Stimulated activated naive CD8-positive, alpha-beta T cell treated with anti-CD3 and anti-CD28 coated beads, Interleukin-15, Interleukin-2, amounts not matched to agents 100 U/mL and 50 U/mL, for 24 hours (primary cell): Measurements from ENCODE around the gene ZBTB25.
"Not testable (repeated sequence)": the region's sequence is repeated elsewhere in the genome, so short reads cannot be mapped to it uniquely, and the experiment has no call there.

Experiments used
- ATAC-seq: fragments of 150-1000 bp; cut with Tn5 transposase; one replicate; pipeline ENCODE4 v1.10.0; 2021
- DNase-seq: peaks from one replicate; pipeline ENCODE4 v3.0.0; 2021

The ZBTB25 gene, protein sequence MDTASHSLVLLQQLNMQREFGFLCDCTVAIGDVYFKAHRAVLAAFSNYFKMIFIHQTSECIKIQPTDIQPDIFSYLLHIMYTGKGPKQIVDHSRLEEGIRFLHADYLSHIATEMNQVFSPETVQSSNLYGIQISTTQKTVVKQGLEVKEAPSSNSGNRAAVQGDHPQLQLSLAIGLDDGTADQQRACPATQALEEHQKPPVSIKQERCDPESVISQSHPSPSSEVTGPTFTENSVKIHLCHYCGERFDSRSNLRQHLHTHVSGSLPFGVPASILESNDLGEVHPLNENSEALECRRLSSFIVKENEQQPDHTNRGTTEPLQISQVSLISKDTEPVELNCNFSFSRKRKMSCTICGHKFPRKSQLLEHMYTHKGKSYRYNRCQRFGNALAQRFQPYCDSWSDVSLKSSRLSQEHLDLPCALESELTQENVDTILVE

DNA sequence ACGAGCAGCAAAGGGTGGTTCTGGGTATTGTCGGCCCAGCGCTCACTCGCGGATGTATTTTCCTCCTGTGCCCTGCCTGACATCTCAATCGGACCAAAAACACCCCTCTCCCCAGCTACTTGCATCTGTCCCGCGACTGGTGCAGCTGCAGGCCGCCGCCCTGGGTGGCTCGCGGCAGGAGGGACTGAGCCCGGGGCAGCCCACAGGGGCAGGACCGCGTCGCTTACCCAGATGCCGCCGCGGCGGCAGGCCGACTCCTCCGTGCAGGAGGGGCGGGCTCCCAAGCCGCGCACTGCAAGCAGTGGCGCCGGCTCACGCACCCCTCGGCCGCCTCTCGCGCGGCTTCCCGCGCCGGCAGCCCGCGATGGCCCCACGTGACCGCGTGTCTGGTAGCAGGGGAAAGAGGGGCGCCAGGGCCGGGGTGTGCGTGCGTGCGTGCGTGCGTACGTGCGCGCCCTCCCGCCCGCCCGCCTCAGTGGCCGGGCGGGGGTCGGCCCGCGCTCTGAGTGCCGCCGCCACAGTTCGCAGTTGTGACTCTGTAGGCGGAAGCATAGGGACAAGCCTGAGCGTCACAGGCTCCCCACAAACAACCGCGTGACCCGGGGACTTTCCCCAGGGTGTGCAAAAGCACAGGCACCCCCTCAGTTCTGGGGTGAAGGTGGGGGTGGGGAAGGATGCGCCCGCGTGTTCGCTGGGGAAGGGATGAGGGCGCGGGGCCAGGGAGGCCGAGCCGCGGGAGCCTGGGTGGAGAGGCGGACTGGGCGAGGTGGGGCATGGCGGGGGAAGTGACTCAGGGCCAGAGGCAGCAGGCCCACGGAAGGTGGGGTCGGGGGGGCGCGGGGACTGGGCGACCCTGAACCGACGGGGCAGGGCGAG is at the start of gene ZBTB25:
Gene ZBTB25 (minus strand): TSS at position 405 of the 876 bp plus-strand sequence. CDS start 13,305 bp downstream, outside the sequence.
- peak; percentile 93 for DNase-seq
- ATAC-seq, result peak; percentile 73

DNA sequence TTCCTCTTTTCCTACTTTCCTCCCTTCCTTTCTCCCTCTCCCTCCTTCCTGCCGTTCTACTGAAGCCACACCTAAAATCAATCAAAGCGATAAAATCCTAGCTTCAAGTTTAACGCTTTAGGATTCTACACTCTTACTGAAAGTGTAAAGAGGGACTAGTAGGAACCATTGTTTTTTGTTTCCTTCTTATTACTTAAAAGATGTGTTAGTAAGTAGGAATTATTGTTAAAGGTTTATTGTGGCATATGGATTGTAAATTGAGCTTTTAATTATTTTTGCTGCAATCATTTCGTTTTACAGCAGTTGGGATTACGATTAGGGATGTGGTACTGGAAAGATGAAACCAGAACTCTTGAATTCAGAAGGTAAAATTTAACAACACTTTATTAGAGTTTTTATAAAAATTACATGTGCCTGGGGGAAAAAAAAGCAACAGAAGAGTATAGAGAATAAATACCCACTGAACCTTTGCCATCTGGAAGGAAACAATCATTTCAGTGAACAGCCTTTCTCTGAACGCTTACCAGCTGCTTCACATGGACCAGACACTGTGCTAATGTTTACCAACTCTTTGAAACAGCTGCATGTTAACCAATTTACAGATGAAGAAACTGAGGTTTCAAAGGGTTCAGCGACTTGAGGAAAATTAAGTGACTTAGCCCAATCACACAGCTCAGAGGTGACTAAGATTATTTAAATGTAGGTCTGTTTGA is 47.1 kb upstream of the ZBTB25 start:
- no peak for ATAC-seq
- no peak for DNase-seq

DNA sequence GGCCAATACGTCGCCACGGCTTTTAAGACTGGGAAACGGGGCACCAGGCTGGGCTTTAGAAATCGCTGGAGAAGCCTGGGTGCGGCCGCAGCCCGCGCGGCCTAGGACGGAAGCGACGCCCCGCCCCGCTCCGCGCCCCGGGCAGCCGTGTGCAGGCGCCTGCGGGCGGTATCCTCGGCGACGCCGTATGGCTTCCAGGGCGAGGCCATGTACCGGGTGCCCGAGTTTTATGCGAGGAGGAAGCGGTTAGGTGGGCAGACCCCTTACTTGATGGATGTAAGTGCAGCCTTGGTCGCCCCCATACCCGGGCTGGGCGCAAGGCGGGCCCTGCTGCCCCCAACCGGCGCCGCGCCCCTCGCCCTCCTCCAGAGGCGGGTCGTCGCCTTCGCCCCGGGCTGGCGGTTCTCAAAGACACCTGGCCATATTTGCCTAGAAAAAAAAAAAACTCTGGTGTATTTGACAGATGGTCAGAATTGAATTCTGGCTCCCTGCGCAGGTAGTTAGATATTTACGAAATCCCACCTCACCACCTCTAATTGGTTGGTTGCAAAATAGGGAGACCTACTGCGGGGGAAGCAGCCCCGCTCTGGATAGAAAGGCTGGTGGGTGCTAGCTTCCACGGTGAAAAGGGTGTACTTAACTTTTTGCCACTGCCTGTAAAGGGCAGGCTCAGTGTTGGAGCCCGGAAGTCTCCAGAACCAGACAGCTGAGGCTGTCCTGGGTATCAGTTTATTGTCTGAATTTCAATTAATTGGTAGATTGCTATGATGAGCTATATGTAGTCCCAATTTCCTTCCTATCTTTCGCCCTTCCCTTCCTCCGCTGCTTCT is 46.4 kb upstream of the ZBTB25 start, which contains the start of gene PPP1R36:
Gene PPP1R36 (plus strand): TSS at position 171 of the 830 bp plus-strand sequence. CDS start 37 bp downstream, at position 208.
- DNase-seq (peak; percentile 59), ATAC-seq (peak; percentile 89)

DNA sequence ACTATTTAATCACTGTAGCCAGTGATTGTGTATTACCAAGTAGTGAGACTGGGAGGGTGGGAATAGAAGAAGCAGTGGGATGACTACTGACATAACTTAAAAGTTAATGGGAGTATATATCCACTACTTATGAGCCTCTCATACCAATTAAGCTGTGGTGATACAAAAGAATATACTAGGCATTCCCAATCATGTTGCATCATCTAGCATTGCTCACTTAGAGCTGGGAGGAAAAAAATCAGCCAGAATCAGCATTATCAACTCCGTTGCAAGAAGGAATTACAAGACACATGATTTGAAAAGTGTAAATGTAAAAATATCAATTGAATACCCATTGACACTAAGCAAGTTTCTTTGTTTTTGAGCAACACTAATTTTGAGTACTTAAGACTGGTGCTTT is 45.4 kb upstream of the ZBTB25 start:
- no peak for DNase-seq
- ATAC-seq, result no peak

DNA sequence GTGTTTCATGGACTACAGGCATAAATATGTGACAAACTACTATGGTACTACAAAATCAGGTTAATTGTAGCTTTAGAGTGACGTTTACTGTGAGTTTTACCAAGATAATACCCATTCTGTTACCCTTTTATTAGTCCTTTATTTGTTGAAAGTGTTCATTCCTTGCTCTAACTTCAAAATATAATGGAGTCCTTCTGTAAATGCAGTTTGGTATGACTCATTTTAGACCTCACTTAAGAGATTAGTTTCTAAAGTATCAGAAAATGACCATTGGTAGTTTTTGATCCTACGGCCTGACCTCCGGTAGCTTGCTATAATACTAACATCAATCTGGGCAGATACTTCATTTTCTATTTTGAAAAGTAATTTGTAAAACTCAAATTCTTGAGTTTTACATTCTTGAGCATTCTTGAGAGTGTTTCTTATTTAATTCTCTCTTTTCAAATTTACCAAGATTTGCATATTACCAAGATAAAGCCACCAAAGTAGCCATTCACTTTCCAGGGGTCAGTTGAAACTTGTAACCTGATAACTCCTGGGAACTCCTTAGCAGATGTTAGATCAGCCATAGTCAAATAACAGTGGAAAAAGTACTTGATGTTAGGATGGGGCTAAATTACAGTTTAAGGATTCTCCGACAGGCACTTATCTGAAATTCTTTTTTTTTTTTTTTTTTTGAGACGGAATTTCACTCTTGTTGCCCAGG is 41.1 kb upstream of the ZBTB25 start:
- no peak for ATAC-seq

DNA sequence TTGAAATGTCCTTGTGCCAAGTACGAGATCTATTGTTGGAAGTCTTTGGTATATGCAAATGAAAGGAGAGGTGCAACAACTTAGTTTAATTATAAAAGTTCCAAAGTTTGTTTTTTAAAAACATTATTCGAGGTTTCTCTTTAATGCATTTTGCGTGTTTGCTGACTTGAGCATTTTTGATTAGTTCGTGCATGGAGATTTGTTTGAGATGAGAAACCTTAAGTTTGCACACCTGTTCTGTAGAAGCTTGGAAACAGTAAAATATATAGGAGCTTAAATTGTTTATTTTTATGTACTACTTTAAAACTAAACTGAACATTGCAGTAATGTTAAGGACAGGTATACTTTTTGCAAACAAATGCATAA is 39.2 kb upstream of the ZBTB25 start:
- ATAC-seq (no peak), DNase-seq (no peak)

More for the DNA sequence above, 41.1 kb upstream of the ZBTB25 start:
- DNase-seq, result no peak

DNA sequence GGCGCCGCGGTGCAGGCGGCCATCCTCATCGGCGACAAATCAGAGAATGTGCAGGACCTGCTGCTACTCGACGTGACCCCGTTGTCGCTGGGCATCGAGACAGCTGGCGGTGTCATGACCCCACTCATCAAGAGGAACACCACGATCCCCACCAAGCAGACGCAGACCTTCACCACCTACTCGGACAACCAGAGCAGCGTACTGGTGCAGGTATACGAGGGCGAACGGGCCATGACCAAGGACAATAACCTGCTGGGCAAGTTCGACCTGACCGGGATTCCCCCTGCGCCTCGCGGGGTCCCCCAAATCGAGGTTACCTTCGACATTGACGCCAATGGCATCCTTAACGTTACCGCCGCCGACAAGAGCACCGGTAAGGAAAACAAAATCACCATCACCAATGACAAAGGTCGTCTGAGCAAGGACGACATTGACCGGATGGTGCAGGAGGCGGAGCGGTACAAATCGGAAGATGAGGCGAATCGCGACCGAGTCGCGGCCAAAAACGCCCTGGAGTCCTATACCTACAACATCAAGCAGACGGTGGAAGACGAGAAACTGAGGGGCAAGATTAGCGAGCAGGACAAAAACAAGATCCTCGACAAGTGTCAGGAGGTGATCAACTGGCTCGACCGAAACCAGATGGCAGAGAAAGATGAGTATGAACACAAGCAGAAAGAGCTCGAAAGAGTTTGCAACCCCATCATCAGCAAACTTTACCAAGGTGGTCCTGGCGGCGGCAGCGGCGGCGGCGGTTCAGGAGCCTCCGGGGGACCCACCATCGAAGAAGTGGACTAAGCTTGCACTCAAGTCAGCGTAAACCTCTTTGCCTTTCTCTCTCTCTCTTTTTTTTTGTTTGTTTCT is 38.6 kb upstream of the ZBTB25 start:
- ATAC-seq, result no peak
- DNase-seq, result no peak

DNA sequence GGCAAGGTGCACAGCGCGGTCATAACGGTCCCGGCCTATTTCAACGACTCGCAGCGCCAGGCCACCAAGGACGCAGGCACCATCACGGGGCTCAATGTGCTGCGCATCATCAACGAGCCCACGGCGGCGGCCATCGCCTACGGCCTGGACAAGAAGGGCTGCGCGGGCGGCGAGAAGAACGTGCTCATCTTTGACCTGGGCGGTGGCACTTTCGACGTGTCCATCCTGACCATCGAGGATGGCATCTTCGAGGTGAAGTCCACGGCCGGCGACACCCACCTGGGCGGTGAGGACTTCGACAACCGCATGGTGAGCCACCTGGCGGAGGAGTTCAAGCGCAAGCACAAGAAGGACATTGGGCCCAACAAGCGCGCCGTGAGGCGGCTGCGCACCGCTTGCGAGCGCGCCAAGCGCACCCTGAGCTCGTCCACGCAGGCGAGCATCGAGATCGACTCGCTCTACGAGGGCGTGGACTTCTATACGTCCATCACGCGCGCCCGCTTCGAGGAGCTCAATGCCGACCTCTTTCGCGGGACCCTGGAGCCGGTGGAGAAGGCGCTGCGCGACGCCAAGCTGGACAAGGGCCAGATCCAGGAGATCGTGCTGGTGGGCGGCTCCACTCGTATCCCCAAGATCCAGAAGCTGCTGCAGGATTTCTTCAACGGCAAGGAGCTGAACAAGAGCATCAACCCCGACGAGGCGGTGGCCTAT is 37.8 kb upstream of the ZBTB25 start:
- ATAC-seq (no peak), DNase-seq (no peak)

DNA sequence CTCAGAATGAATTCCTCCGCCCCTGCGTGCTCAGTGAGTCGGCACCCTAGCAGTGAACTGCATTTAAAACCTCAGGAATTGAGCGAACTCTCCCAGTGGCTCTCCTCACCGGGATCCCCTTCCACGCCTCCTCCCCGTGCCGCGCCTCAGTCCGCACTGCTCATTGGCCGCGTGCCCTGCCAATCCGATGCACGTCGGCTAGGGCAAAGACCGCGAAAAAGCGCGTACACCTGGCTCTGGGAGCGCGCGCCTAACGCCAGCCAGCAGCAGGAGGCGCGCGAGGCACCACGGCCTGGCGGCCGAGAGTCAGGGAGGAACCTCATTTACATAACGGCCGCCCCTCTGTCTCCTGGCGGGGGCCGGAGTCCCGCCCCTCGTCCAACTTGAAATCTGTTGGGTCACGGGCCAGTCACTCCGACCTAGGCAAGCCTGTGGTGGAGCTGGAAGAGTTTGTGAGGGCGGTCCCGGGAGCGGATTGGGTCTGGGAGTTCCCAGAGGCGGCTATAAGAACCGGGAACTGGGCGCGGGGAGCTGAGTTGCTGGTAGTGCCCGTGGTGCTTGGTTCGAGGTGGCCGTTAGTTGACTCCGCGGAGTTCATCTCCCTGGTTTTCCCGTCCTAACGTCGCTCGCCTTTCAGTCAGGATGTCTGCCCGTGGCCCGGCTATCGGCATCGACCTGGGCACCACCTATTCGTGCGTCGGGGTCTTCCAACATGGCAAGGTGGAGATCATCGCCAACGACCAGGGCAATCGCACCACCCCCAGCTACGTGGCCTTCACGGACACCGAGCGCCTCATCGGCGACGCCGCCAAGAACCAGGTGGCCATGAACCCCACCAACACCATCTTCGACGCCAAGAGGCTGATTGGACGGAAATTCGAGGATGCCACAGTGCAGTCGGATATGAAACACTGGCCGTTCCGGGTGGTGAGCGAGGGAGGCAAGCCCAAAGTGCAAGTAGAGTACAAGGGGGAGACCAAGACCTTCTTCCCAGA is 36.9 kb upstream of the ZBTB25 start, which contains the start of gene HSPA2:
Gene HSPA2 (plus strand): TSS at position 534 of the 995 bp plus-strand sequence. CDS start 109 bp downstream, at position 643.
- DNase-seq (peak; percentile 97), ATAC-seq (peak; percentile 98)

DNA sequence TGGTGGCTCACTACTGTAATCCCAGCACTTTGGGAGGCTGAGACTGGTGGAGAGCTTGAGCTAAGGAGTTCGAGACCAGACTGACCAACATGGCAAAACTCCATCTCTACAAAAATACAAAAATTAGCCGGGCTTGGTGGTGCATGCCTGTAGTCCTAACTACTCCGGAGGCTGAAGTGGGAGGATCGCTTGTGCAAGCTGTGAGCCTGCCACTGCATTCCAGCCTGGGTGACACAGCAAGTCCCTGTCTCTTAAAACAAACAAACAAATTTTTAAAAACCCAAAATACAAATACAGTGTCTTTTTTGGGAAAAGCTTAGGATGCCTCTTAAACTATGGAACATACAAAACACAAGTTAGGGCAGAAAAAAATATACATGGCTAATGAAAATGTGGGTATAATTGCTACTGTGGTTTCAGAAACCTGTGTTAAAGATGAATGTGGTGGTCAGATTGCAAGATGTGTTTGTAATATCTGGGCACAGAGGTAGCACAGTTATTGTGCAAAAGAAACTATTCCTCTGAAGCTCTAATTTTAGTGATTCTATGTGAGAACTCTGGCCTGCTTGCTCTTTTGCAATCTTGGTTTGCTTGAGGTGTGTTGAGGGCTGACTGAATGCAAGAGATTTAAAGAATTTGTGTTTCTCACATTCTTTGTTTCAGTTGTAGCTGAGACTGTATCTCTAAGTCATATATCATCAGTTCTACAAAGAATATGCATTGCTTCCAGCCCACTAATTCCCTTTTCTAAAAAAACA is 33.0 kb upstream of the ZBTB25 start:
- ATAC-seq, result no peak
- DNase-seq, result no peak

DNA sequence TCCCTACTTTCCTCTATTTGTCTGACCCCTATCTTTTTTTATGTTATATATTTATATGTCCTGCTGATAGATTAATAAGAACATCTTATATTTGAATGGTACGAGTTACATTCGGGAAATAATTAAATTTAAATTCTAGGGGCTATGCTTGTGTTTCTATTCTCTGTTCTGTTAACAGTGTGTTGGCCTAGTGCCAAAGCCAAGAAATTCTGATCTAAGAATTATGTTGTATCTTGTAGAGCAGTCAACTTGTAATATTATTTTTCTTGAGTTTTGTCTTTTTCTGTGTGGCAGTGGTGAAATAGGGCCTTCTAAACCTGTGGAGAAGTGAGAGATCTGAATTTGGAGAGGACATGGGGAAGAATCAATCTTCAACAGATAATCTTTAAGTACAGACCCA is 27.9 kb upstream of the ZBTB25 start:
- DNase-seq, result no peak
- ATAC-seq, result no peak

DNA sequence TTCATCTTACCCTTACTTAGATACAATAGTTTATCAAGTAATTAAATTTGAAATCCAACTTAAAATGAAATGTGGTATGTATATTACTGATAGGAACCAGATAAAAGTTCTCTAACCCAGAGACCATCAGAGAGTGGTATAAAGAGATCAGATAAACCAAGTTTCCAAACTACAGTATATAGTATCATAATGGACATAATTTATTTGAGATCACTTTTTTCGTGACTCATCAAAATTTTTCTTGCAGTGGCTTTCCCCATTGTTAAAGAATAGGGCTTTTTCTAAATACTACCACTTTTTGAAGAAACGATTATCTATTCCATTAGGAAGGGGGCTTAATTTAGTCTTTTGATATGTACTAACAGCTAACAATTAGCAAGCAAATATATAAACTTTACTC is 21.7 kb upstream of the ZBTB25 start:
- DNase-seq (no peak), ATAC-seq (no peak)

DNA sequence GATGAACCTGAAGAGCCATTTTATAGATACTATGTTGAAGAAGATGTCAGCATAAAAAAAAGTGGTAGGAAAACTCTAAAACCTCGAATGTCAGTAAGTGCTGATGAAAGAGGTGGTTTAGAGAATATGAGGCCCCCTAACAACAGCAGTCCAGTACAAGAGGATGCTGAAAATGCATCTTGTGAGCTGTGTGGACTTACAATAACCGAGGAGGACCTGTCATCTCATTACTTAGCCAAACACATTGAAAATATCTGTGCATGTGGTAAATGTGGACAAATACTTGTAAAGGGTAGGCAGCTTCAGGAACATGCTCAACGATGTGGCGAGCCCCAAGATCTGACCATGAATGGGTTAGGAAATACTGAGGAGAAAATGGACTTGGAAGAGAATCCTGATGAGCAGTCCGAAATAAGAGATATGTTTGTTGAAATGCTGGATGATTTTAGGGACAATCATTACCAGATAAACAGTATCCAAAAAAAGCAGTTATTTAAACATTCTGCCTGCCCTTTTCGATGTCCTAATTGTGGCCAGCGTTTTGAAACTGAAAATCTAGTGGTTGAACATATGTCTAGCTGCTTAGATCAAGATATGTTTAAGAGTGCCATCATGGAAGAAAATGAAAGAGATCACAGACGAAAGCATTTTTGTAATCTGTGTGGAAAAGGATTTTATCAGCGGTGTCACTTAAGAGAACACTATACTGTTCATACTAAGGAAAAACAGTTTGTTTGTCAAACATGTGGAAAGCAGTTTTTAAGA is 19.1 kb upstream of the ZBTB25 start:
- ATAC-seq, result peak; percentile 68
- DNase-seq, result no peak

DNA sequence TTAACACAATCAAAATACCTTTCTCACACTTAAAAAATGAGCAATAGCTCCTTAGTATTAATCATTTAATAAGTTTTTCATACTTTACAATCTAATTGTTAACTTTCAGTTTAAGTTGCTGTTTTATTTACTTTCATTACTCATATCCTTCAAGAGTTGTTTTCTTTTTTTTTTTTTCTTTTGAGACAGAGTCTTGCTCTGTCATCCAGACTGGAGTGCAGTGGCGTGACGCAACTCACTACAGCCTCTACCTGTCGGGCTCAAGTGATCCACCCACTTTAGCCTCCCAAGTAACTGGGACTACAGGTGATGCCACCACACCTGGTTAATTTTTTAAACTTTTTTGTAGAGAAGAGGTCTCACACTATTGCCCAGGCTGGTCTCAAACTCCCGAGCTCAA is 17.1 kb upstream of the ZBTB25 start:
- ATAC-seq, result no peak

DNA sequence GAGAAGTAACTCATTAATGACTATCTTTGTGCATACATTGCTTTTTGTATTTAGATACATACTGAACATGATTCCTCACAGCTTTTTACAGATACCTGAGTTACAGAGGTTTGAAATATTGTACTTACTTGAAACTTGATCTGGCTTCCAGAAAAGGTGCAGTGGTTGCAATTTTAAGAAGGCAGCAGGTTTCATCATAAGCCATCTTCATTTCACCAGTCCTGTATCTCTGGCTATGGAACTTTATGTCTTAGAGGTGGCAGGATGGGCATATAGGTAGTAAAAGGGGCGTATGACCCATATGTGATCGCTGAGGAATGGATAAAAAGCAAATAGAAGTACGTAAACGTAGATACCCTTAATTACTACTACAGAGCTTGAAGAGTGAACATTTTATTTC is 14.6 kb upstream of the ZBTB25 start:
- DNase-seq (no peak), ATAC-seq (no peak)

More for the DNA sequence above, 17.1 kb upstream of the ZBTB25 start:
- DNase-seq, result no peak

DNA sequence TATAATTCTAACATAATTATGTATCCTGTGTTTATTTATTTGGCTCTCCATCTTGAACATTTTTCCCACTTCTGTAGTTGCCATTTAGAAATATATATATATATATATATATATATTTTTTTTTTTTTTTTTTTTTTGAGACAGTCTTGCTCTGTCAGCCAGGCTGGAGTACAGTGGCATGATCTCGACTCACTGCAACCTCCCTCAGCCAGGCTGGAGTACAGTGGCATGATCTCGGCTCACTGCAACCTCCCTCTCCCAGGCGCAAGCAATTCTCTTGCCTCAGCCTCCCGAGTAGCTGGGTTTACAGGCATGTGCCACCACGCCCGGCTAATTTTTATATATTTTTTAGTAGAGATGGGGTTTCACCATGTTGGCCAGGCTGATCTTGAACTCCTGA is 14.0 kb upstream of the ZBTB25 start:
- ATAC-seq, DNase-seq: not testable (repeated sequence)
